Dendritic cell treated with granulocyte-macrophage colony-stimulating factor and Interleukin-4, amounts not matched to agents 40 ng/mL and 50 ng/mL, for 4 days (primary cell): ENCODE data around the gene SQSTM1.

ENCODE experiments used
- H3K27ac Mint-ChIP-seq: one replicate; pipeline ENCODE4 v1.8.0; 2022; ENCODE audit warnings: mild to moderate bottlenecking, mixed read lengths
- H3K27me3 Mint-ChIP-seq: one replicate; pipeline ENCODE4 v1.8.0; 2022; ENCODE audit warnings: mild to moderate bottlenecking, mixed read lengths
- H3K36me3 Mint-ChIP-seq: one replicate; pipeline ENCODE4 v1.8.0; 2022; ENCODE audit warnings: low read depth, mixed read lengths
- H3K4me1 Mint-ChIP-seq: one replicate; pipeline ENCODE4 v1.8.0; 2022; ENCODE audit warnings: low read depth, mixed read lengths
- H3K4me3 Mint-ChIP-seq: one replicate; pipeline ENCODE4 v1.8.0; 2022; ENCODE audit warnings: mild to moderate bottlenecking, moderate library complexity, mixed read lengths
- H3K9me3 Mint-ChIP-seq: one replicate; pipeline ENCODE4 v1.8.0; 2022; ENCODE audit warnings: mixed read lengths
- intact Hi-C: fragments of 100-400 bp; cut with micrococcal nuclease; formaldehyde crosslinking; loops from one replicate; pipeline ENCODE4 v1.15.0; 2022

SQSTM1 gene

GRCh38 chr5:179805529-179806249 lies 15.0 kb upstream of the SQSTM1 start:
- no peaks in the 10 kb centered on the region for H3K27me3 Mint-ChIP-seq
- H3K4me1 Mint-ChIP-seq: peaks cover 50% of the 10 kb centered on the region
- H3K4me3 Mint-ChIP-seq: peak overlapping the region; percentile 86
- intact Hi-C loops: loop anchor here (2.0 to 5.0 kb wide), 2 partner anchors 15 to 267 kb away; partner anchors contain the start of genes RNF130 and SQSTM1
- peaks cover 28% of the 10 kb centered on the region for H3K36me3 Mint-ChIP-seq
- peak overlapping the region; percentile 77 for H3K27ac Mint-ChIP-seq
- H3K9me3 Mint-ChIP-seq: no peaks in the 10 kb centered on the region

GRCh38 chr5:179806250-179807048 lies 14.3 kb upstream of the SQSTM1 start, which contains the start of gene MGAT4B:
Gene MGAT4B (minus strand): TSS chr5:179806866. CDS start chr5:179806583, 283 bp downstream.
- peak within 1 kb of the TSS; percentile 77 for H3K27ac Mint-ChIP-seq
- H3K27me3 Mint-ChIP-seq: no peaks in the 10 kb centered on the region
- H3K36me3 Mint-ChIP-seq: peaks cover 21% of the 10 kb centered on the region
- H3K9me3 Mint-ChIP-seq: no peaks in the 10 kb centered on the region
- intact Hi-C loops: loop anchor here (2.0 to 5.0 kb wide), 2 partner anchors 14 to 266 kb away; partner anchors contain the start of genes RNF130 and SQSTM1
- peaks cover 56% of the 10 kb centered on the region for H3K4me1 Mint-ChIP-seq
- peak within 1 kb of the TSS; percentile 86 for H3K4me3 Mint-ChIP-seq

GRCh38 chr5:179812135-179812825 lies 8.4 kb upstream of the SQSTM1 start:
- intact Hi-C loops: no loop called here
- H3K4me3 Mint-ChIP-seq: no peak overlapping the region
- peaks cover 32% of the 10 kb centered on the region for H3K4me1 Mint-ChIP-seq
- peaks cover 36% of the 10 kb centered on the region for H3K36me3 Mint-ChIP-seq
- no peaks in the 10 kb centered on the region for H3K9me3 Mint-ChIP-seq
- no peak overlapping the region for H3K27ac Mint-ChIP-seq
- peaks cover 14% of the 10 kb centered on the region for H3K27me3 Mint-ChIP-seq

- intact Hi-C loops: no loop called here
- peaks cover 36% of the 10 kb centered on the region for H3K36me3 Mint-ChIP-seq
- H3K4me3 Mint-ChIP-seq: no peak overlapping the region
- H3K9me3 Mint-ChIP-seq: no peaks in the 10 kb centered on the region
- no peak overlapping the region for H3K27ac Mint-ChIP-seq
- H3K4me1 Mint-ChIP-seq: peaks cover 33% of the 10 kb centered on the region
- peaks cover 17% of the 10 kb centered on the region for H3K27me3 Mint-ChIP-seq
These were observed 7.6 kb upstream of the SQSTM1 start for GRCh38 chr5:179812997-179813607.

GRCh38 chr5:179814090-179814489 lies 6.6 kb upstream of the SQSTM1 start:
- peaks cover 40% of the 10 kb centered on the region for H3K4me1 Mint-ChIP-seq
- no peak overlapping the region for H3K27ac Mint-ChIP-seq
- H3K27me3 Mint-ChIP-seq: peaks cover 17% of the 10 kb centered on the region
- H3K4me3 Mint-ChIP-seq: no peak overlapping the region
- H3K9me3 Mint-ChIP-seq: no peaks in the 10 kb centered on the region
- intact Hi-C loops: no loop called here
- peaks cover 36% of the 10 kb centered on the region for H3K36me3 Mint-ChIP-seq

- peaks cover 54% of the 10 kb centered on the region for H3K4me1 Mint-ChIP-seq
- no peak overlapping the region for H3K27ac Mint-ChIP-seq
- peak overlapping the region; percentile 4 for H3K4me3 Mint-ChIP-seq
- intact Hi-C loops: no loop called here
- H3K27me3 Mint-ChIP-seq: peaks cover 17% of the 10 kb centered on the region
- no peaks in the 10 kb centered on the region for H3K9me3 Mint-ChIP-seq
- peaks cover 41% of the 10 kb centered on the region for H3K36me3 Mint-ChIP-seq
These were observed 5.0 kb upstream of the SQSTM1 start for GRCh38 chr5:179815491-179816249.

- H3K27me3 Mint-ChIP-seq: peaks cover 17% of the 10 kb centered on the region
- intact Hi-C loops: no loop called here
- H3K9me3 Mint-ChIP-seq: no peaks in the 10 kb centered on the region
- H3K4me1 Mint-ChIP-seq: peaks cover 48% of the 10 kb centered on the region
- H3K4me3 Mint-ChIP-seq: peak overlapping the region; percentile 47
- H3K36me3 Mint-ChIP-seq: peaks cover 45% of the 10 kb centered on the region
- H3K27ac Mint-ChIP-seq: peak overlapping the region; percentile 97
These were observed 4.3 kb upstream of the SQSTM1 start for GRCh38 chr5:179816401-179816795.

- peak overlapping the region; percentile 64 for H3K4me3 Mint-ChIP-seq
- peak overlapping the region; percentile 97 for H3K27ac Mint-ChIP-seq
- intact Hi-C loops: no loop called here
- peaks cover 17% of the 10 kb centered on the region for H3K27me3 Mint-ChIP-seq
- H3K9me3 Mint-ChIP-seq: no peaks in the 10 kb centered on the region
- H3K36me3 Mint-ChIP-seq: peaks cover 48% of the 10 kb centered on the region
- peaks cover 46% of the 10 kb centered on the region for H3K4me1 Mint-ChIP-seq
These were observed 3.8 kb upstream of the SQSTM1 start for GRCh38 chr5:179816796-179817469.

GRCh38 chr5:179817470-179817840 lies 3.2 kb upstream of the SQSTM1 start:
- peaks cover 48% of the 10 kb centered on the region for H3K36me3 Mint-ChIP-seq
- H3K27ac Mint-ChIP-seq: peak overlapping the region; percentile 97
- peaks cover 51% of the 10 kb centered on the region for H3K4me1 Mint-ChIP-seq
- H3K4me3 Mint-ChIP-seq: peak overlapping the region; percentile 64
- H3K27me3 Mint-ChIP-seq: peaks cover 17% of the 10 kb centered on the region
- H3K9me3 Mint-ChIP-seq: no peaks in the 10 kb centered on the region
- intact Hi-C loops: no loop called here

GRCh38 chr5:179817890-179818745 lies 2.6 kb upstream of the SQSTM1 start:
- H3K27me3 Mint-ChIP-seq: peaks cover 17% of the 10 kb centered on the region
- peak overlapping the region; percentile 97 for H3K27ac Mint-ChIP-seq
- H3K4me1 Mint-ChIP-seq: peaks cover 57% of the 10 kb centered on the region
- peak overlapping the region; percentile 94 for H3K4me3 Mint-ChIP-seq
- H3K36me3 Mint-ChIP-seq: peaks cover 48% of the 10 kb centered on the region
- no peaks in the 10 kb centered on the region for H3K9me3 Mint-ChIP-seq
- intact Hi-C loops: no loop called here

- Mint-ChIP-seq H3K27ac (peak overlapping the region; percentile 97), H3K27me3 (peaks cover 17% of the 10 kb centered on the region), H3K36me3 (peaks cover 50% of the 10 kb centered on the region), H3K4me3 (peak overlapping the region; percentile 94), H3K9me3 (no peaks in the 10 kb centered on the region), H3K4me1 (peaks cover 64% of the 10 kb centered on the region)
- intact Hi-C loops: no loop called here
These were observed 1.9 kb upstream of the SQSTM1 start for GRCh38 chr5:179818746-179819295.
